Mesenchymal stem cell (in vitro differentiated cells and primary cell): Measurements from ENCODE around the gene SENP3.

Experiments used
- DNase-seq: peaks from one replicate; pipeline ENCODE4 v3.0.0-alpha.2; 2013
- H2AFZ ChIP-seq: one replicate; pipeline ENCODE4 v1.6.1; 2013; ENCODE audit warnings: low read depth, mild to moderate bottlenecking, control low read depth, inconsistent platforms, low read length, moderate library complexity
- H2AK5ac ChIP-seq: 2 replicates; pipeline ENCODE4 v1.6.1; 2013; ENCODE audit warnings: low read length, moderate library complexity, mild to moderate bottlenecking, inconsistent platforms; ENCODE audit not compliant: severe bottlenecking
- H2BK120ac ChIP-seq: one replicate; pipeline ENCODE4 v1.6.1; 2013; ENCODE audit warnings: low read depth, mild to moderate bottlenecking, inconsistent platforms, low read length, moderate library complexity
- H2BK12ac ChIP-seq, 2 experiments: one replicate each; pipeline ENCODE4 v1.6.1; 2013; ENCODE audit warnings: inconsistent platforms in 2 of 2, low read length in 2 of 2, mild to moderate bottlenecking in 2 of 2, moderate library complexity in 2 of 2, control low read depth in 1 of 2
- H2BK15ac ChIP-seq: one replicate; pipeline ENCODE4 v1.6.1; 2013; ENCODE audit warnings: mild to moderate bottlenecking, low read depth, inconsistent platforms; ENCODE audit not compliant: poor library complexity, severe bottlenecking
- H2BK5ac ChIP-seq: 2 replicates; pipeline ENCODE4 v1.6.1; 2013; ENCODE audit warnings: low read depth, mild to moderate bottlenecking, low read length, control low read depth, inconsistent platforms; ENCODE audit not compliant: poor library complexity, severe bottlenecking
- H3K14ac ChIP-seq, 2 experiments: one replicate each; pipeline ENCODE4 v1.6.1; 2013; ENCODE audit warnings: inconsistent platforms in 2 of 2, low read length in 2 of 2, control low read depth in 1 of 2, mild to moderate bottlenecking in 1 of 2, moderate library complexity in 1 of 2
- H3K18ac ChIP-seq, 2 experiments: one replicate each; pipeline ENCODE4 v1.6.1; 2013; ENCODE audit warnings: inconsistent platforms in 2 of 2, low read length in 2 of 2, control low read depth in 1 of 2, low read depth in 1 of 2, mild to moderate bottlenecking in 1 of 2
- H3K23ac ChIP-seq, 2 experiments: one replicate each; pipeline ENCODE4 v1.6.1; 2013; ENCODE audit warnings: inconsistent platforms in 2 of 2, low read length in 2 of 2, mild to moderate bottlenecking in 2 of 2, moderate library complexity in 2 of 2, control low read depth in 1 of 2
- H3K27ac ChIP-seq: 2 replicates; pipeline ENCODE4 v1.5.1; 2013; ENCODE audit warnings: mild to moderate bottlenecking, moderate library complexity, low read length, control low read depth, inconsistent platforms; ENCODE audit not compliant: poor library complexity, severe bottlenecking
- H3K27me3 ChIP-seq, 2 experiments: 2 replicates each; pipeline versions ENCODE4 v1.6.1 to v1.7.0; 2013; ENCODE audit warnings: low read length in 2 of 2, mild to moderate bottlenecking in 2 of 2, moderate library complexity in 2 of 2, control low read depth in 1 of 2, inconsistent platforms in 1 of 2; ENCODE audit not compliant: control insufficient read depth in 1 of 2, insufficient read depth in 1 of 2
- H3K36me3 ChIP-seq, 2 experiments: 2 replicates each; pipeline versions ENCODE4 v1.6.1 to v1.7.0; 2013; ENCODE audit warnings: low read length in 2 of 2, control low read depth in 1 of 2, inconsistent platforms in 1 of 2, low read depth in 1 of 2, mild to moderate bottlenecking in 1 of 2; ENCODE audit not compliant: insufficient read depth in 2 of 2, control insufficient read depth in 1 of 2
- H3K4ac ChIP-seq, 2 experiments: one replicate each; pipeline ENCODE4 v1.6.1; 2013; ENCODE audit warnings: inconsistent platforms in 2 of 2, low read length in 2 of 2, mild to moderate bottlenecking in 2 of 2, moderate library complexity in 2 of 2, control low read depth in 1 of 2, low read depth in 1 of 2
- H3K4me1 ChIP-seq: 2 replicates; pipeline ENCODE4 v1.6.1; 2013; ENCODE audit warnings: low read depth, low read length, control low read depth; ENCODE audit not compliant: control insufficient read depth, insufficient read depth
- H3K4me2 ChIP-seq: 2 replicates; pipeline ENCODE4 v1.6.1; 2013; ENCODE audit warnings: low read length, mild to moderate bottlenecking, inconsistent platforms; ENCODE audit not compliant: poor library complexity, severe bottlenecking
- H3K4me3 ChIP-seq, 2 experiments: 2 replicates each; pipeline versions ENCODE4 v1.5.1 to v1.7.0; 2013; ENCODE audit warnings: low read length in 2 of 2, mild to moderate bottlenecking in 2 of 2, control low read depth in 1 of 2, low read depth in 1 of 2; ENCODE audit not compliant: insufficient read depth in 1 of 2
- H3K79me1 ChIP-seq: replicated peaks from 2 replicates; pipeline ENCODE4 v1.6.1; 2013; ENCODE audit warnings: mild to moderate bottlenecking, control low read depth, low read length, inconsistent platforms; ENCODE audit not compliant: poor library complexity, severe bottlenecking
- H3K9ac ChIP-seq: 2 replicates; pipeline ENCODE4 v1.7.0; 2013; ENCODE audit warnings: mild to moderate bottlenecking, low read length, moderate library complexity
- H3K9me3 ChIP-seq: 2 replicates; pipeline ENCODE4 v1.7.0; 2013; ENCODE audit warnings: mild to moderate bottlenecking, low read length; ENCODE audit not compliant: control insufficient read depth
- H4K8ac ChIP-seq: one replicate; pipeline ENCODE4 v1.6.1; 2013; ENCODE audit warnings: inconsistent platforms, mild to moderate bottlenecking, low read length, moderate library complexity
- H4K91ac ChIP-seq: one replicate; pipeline ENCODE4 v1.6.1; 2013; ENCODE audit warnings: mild to moderate bottlenecking, low read length, inconsistent platforms
- WGBS: methylation state at CpG from one replicate; pipeline ENCODE4 v1.1.7; 2013; ENCODE audit warnings: mixed read lengths; 5-methylcytosine and 5-hydroxymethylcytosine counted together

SENP3 gene

DNA sequence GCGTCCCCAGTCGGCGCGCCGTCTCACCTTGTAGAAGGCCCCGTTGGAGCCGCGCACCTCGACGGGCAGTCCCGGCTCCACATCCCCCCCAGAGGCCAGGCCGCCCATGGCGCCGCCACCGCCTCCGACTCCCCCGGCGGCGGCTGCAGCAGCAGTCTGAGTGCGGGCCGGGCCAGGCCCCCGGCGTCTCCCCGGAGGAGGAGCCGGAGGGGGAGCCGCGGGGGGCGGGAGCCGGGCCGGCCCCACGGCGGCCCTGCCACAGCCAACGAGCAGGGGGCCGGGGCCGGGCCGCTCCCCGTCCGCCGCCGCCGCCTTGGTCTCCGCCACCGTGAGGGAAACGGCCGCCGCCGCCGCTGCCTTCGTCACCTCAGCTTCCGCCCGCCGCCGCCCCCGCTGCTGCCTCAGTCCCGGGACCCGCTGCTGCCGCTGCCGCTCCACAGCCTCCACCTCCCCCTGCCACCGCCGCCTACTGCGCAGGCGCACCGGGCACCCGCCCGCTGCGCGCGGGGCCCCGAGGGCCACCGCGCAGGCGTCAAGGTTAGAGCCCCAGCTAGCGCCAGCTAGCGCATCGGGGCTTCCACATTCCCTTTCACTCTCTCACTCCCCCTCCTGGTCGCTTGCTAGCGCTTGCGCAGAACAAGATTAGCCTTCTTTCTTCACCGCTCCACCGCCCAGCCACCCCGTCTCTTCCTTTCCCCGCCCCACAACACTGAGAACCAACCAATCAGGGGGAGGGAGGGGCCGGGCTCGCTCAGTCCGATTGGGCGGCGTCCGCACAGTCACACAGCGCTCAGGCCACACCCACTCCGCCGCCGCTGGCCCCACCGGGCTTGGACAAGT, 52.9 kb downstream of the SENP3 start, which contains the start of gene FXR2:
TSS of gene FXR2 (minus strand) at position 473 of the 840 bp plus-strand sequence. CDS start at position 108, 365 bp downstream.
- Histone ChIP-seq H3K9ac (peak within 1 kb of the TSS; percentile 95), H3K27ac (peak within 1 kb of the TSS; percentile 81), H3K79me1 (no peaks in the 10 kb centered on the region), H4K8ac (peak within 1 kb of the TSS; percentile 94), H2AFZ (peak within 1 kb of the TSS; percentile 77), H2BK15ac (peak within 1 kb of the TSS; percentile 89), H2BK5ac (peak within 1 kb of the TSS; percentile 66), H2BK120ac (peak within 1 kb of the TSS; percentile 83), H3K4me3 (peak within 1 kb of the TSS; percentile 95 to 96), H3K4me2 (peak within 1 kb of the TSS; percentile 70), H3K27me3 (no peaks in the 10 kb centered on the region), H3K14ac (peak within 1 kb of the TSS in 1 of 2 experiments; percentile 91), H3K4ac (peak within 1 kb of the TSS in 1 of 2 experiments; percentile 97), H2BK12ac (peak within 1 kb of the TSS in 1 of 2 experiments; percentile 84), H4K91ac (peak within 1 kb of the TSS; percentile 97), H3K4me1 (peaks cover 3% of the 10 kb centered on the region), H3K23ac (peak within 1 kb of the TSS; percentile 80 to 98), H3K36me3 (peaks cover 0 to 21% of the 10 kb centered on the region in 2 experiments), H2AK5ac (no peak within 1 kb of the TSS), H3K9me3 (no peaks in the 10 kb centered on the region), H3K18ac (peak within 1 kb of the TSS; percentile 96 to 100)
- WGBS: under 1% methylated on average over 72 of the region's 93 CpGs
- peak; percentile 100 for DNase-seq

DNA sequence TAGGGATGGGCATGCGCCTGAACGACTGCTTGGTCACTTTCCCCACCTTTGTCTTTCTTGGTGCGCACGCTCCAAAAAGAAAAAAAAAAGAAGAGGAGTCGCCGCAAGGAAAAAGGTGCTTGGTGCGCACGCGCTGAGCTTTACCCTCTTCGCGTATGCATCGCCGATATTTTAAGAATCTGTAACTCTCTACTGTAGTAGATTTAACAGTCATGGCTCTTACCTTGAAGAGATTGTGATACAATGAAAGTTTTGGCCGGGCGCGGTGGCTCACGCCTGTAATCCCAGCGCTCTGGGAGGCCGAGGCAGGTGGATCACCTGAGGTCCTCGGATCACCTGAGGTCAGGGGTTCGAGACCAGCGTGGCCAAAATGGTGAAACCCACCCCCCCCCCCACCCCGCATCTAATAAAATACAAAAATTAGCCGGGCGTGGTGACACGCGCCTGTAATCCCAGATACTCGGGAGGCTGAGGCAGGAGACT, 53.6 kb downstream of the SENP3 start:
- no peak overlapping the region for H2BK12ac ChIP-seq
- peak overlapping the region in 1 of 2 experiments; percentile 36 for H3K14ac ChIP-seq
- no peak for DNase-seq
- H3K4me1 ChIP-seq: peaks cover 3% of the 10 kb centered on the region
- no peaks in the 10 kb centered on the region for H3K27me3 ChIP-seq
- no peak overlapping the region for H4K91ac ChIP-seq
- H3K27ac ChIP-seq: peak overlapping the region; percentile 81
- peak overlapping the region in 1 of 2 experiments; percentile 30 for H3K18ac ChIP-seq
- no peaks in the 10 kb centered on the region for H3K79me1 ChIP-seq
- no peaks in the 10 kb centered on the region for H3K9me3 ChIP-seq
- H2BK15ac ChIP-seq: no peak overlapping the region
- peak overlapping the region; percentile 67 for H4K8ac ChIP-seq
- peaks cover 0 to 17% of the 10 kb centered on the region in 2 experiments for H3K36me3 ChIP-seq
- no peak overlapping the region for H2BK5ac ChIP-seq
- no peak overlapping the region for H3K23ac ChIP-seq
- no peak overlapping the region for H2AK5ac ChIP-seq
- peak overlapping the region; percentile 60 for H3K4me2 ChIP-seq
- no peak overlapping the region for H2BK120ac ChIP-seq
- no peak overlapping the region for H2AFZ ChIP-seq
- H3K4me3 ChIP-seq: peak overlapping the region; percentile 29 to 77
- WGBS: 10% methylated on average over 23 of the region's 28 CpGs
- peak overlapping the region; percentile 90 for H3K9ac ChIP-seq
- H3K4ac ChIP-seq: peak overlapping the region in 1 of 2 experiments; percentile 59

DNA sequence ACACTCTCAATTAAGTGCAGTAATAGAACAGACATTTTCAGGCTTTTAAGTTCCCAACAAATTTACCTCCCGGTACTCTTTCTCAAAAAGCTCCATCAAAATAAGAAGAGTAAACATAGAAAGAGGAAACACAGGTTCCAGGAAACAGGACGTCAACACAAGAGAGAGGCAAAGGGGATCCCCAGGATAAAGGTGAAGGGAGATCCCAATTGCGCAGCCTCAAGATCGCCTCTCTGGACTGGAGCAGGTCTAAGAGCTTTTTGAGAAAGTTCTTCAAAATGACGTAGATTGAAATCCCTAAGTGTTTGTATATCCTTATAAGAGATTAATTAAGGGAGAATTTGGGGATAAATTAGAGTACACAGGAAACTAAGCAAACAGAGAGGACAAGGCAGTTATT, 56.9 kb downstream of the SENP3 start:
- peaks cover 3% of the 10 kb centered on the region for H3K4me1 ChIP-seq
- 92% methylated on average over 4 of the region's 5 CpGs for WGBS
- H3K9me3 ChIP-seq: no peaks in the 10 kb centered on the region
- no peak overlapping the region for H3K18ac ChIP-seq
- no peak overlapping the region for H2BK12ac ChIP-seq
- no peak overlapping the region for H2AFZ ChIP-seq
- no peak overlapping the region for H2BK5ac ChIP-seq
- no peak overlapping the region for H4K91ac ChIP-seq
- no peak overlapping the region for H3K14ac ChIP-seq
- H3K79me1 ChIP-seq: no peaks in the 10 kb centered on the region
- no peak for DNase-seq
- H3K27me3 ChIP-seq: no peaks in the 10 kb centered on the region
- no peak overlapping the region for H3K4me3 ChIP-seq
- H3K23ac ChIP-seq: no peak overlapping the region
- H3K27ac ChIP-seq: no peak overlapping the region
- no peak overlapping the region for H3K9ac ChIP-seq
- H3K4me2 ChIP-seq: no peak overlapping the region
- H3K36me3 ChIP-seq: no peaks in the 10 kb centered on the region
- no peak overlapping the region for H2BK120ac ChIP-seq
- no peak overlapping the region for H4K8ac ChIP-seq
- H3K4ac ChIP-seq: no peak overlapping the region
- no peak overlapping the region for H2AK5ac ChIP-seq
- no peak overlapping the region for H2BK15ac ChIP-seq

DNA sequence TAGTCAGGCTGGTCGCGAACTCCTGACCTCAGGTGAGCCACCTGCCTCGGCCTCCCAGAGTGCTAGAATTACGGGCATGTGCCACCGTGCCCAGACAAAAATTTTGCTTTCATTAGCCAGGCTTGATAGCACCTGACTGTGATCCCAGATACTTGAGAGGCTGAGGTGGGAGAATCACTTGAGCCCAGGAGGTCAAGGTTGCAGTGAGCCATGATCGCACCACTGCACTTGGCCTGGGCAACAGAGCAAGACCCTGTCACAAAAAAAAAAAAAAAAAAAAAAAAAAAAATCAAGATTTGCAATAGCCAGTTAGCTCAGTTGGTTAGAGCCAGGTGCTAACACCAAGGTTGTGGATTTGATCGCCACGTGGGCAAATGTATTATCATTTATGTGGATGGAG, 59.1 kb downstream of the SENP3 start:
- H2BK12ac ChIP-seq: no peak overlapping the region
- peaks cover 0 to 4% of the 10 kb centered on the region in 2 experiments for H3K36me3 ChIP-seq
- no peak overlapping the region for H4K91ac ChIP-seq
- H2AK5ac ChIP-seq: no peak overlapping the region
- H3K4me2 ChIP-seq: no peak overlapping the region
- H3K18ac ChIP-seq: no peak overlapping the region
- H3K79me1 ChIP-seq: no peaks in the 10 kb centered on the region
- no peak overlapping the region for H3K9ac ChIP-seq
- H3K4me3 ChIP-seq: no peak overlapping the region
- H2AFZ ChIP-seq: no peak overlapping the region
- H3K14ac ChIP-seq: no peak overlapping the region
- no peak overlapping the region for H2BK120ac ChIP-seq
- no peak overlapping the region for H2BK15ac ChIP-seq
- no peak for DNase-seq
- no peaks in the 10 kb centered on the region for H3K9me3 ChIP-seq
- H2BK5ac ChIP-seq: no peak overlapping the region
- H3K27ac ChIP-seq: no peak overlapping the region
- no peak overlapping the region for H4K8ac ChIP-seq
- H3K4ac ChIP-seq: no peak overlapping the region
- no peak overlapping the region for H3K23ac ChIP-seq
- no peaks in the 10 kb centered on the region for H3K27me3 ChIP-seq
- 97% methylated on average over 8 of the region's 8 CpGs for WGBS
- H3K4me1 ChIP-seq: peaks cover 2% of the 10 kb centered on the region
